Pulmonary artery endothelial cell (primary cell): Measurements from ENCODE around the gene CDC34. TPM values are rescaled to one million over a fixed set of nuclear protein-coding genes. Genes with fewer than 3 reads are reported as not detected.

Experiments
- DNase-seq: peaks from one replicate; pipeline ENCODE4 v3.0.0-alpha.2; 2011; ENCODE audit warnings: low read depth, low spot score
- total RNA-seq: library from RNA; depleted of rRNA; stranded (reverse); fragments of >200 nt; gene quantifications from 2 replicates; pipeline ENCODE4 v1.2.3, GENCODE V29; 2014

CDC34 gene
- total RNA-seq, 1 donor from 2014 or later, result 108 TPM

- DNase-seq, result no peak
Measured at GRCh38 chr19:541699-542098, 10.1 kb downstream of the CDC34 start.

DNA sequence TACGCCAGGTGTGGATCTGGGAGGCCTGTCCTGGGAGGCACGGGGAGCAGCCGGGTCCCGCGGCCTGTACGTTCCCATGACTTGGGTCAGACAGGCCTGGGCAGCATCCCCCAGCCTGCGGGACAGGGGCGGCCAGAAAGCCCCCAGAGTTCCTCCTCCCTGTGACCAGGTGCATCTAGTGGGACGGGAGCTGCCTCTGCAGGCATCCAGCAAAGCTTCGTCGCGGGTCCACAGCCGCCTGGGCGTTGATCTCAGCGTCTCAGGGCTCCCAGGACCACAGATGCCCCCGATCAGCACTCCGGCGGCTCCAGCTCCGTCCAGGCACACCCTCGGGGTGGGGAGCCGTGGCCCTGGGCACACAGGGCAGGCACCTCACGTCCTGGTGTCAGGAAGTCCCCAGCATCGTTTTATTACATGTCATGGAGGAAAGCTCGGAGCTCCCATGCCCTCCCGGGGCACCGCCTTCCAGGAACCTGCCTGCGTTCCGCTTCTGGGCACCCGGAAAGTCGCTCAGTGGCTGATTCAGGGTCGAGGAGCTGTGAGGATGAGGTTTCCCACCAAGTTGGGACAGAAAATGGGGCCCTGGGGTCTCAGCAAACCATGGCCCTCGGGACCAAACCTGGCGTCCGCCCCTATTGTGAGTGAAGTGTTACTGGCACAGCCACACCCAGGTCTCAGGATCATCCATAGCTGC lies 10.8 kb downstream of the CDC34 start:
- no peak for DNase-seq

DNA sequence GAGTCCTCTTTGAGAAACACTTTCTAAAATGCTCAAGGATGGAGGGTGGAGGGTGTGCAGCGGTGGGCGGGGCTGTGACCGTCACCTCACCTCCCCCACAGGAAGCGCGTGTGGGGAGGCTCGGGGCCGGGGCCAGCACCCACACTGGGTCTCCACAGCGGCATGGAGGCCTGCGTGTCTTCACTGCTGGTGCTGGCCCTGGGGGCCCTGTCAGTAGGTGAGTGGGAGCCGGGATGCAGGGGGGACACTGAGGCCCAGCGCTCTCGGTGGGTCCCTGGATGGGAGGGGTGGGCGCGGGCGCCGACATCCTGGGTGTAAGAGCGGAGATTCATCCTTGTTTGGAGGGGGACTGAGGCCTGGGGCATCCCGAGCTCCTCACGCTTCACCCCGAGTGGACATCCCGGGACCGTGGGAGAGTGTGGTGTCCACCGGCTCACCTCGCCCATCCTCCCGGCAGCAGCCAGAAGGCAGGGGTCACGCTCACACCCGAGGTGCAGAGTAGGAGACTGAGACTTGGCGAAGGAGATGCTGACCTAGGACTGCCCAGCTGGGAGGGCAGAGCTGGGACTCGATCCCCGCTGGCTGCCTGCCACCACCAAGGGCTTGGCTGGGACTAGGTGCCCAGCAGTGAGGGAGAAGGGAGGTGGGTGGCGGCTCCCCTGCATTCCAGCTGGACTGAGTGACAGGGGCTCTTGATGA lies 12.5 kb downstream of the CDC34 start, which contains the start of gene GZMM:
Gene GZMM, plus strand, starts transcription at position 144 of the 699 bp plus-strand sequence. Its CDS starts 19 bp downstream, at position 163.
- DNase-seq, result no peak

DNA sequence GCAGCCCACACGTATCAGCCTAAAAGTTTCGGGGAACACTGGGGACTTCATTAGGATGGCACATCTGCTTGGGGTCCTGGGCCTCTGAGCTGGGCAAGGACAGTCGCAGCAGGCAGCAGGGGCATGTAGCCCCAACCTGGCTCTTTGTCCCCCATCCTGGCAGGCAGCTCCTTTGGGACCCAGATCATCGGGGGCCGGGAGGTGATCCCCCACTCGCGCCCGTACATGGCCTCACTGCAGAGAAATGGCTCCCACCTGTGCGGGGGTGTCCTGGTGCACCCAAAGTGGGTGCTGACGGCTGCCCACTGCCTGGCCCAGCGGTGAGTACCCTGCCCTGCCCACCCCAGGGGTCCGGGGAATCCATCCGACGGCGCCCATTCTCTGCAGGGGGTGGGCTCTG lies 15.6 kb downstream of the CDC34 start:
- DNase-seq, result no peak

DNA sequence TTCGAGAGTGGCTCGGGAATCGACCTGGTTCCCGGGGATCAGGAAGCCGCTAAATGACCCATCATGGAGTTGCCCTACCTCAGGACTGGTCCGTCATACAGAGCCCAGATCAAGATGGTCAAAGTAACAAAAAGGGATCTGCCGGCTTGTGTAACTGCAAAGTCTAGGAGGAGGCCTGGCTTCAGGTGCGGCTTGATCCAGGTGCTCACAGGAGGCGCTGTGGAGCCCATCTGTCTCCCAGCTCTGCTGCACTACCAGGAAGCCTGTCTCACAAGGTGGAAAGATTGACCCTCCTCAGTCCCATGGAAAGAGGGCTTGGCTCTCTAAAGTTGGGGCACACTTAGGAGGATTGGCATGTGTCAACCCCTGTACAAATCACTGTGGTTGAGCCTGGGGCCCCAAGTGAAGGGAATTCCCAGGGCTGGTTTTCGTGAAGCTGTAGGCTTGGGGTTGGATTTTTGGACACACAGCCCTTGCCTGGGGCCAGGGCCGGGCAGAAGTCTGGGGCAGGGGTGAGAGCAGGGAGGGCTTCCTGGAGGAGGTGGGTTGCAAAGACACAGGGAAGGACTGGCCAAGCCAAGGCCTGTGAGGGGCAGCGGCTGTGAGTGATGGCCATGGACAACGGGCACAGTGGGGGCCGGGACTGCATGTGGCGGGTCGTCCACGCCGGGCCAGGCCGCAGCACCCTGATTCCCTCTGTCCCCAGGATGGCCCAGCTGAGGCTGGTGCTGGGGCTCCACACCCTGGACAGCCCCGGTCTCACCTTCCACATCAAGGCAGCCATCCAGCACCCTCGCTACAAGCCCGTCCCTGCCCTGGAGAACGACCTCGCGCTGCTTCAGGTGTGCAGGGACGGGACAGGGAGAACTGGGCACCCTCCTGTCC lies 16.5 kb downstream of the CDC34 start:
- no peak for DNase-seq

GRCh38 chr19:548886-549830 lies 17.6 kb downstream of the CDC34 start:
- no peak for DNase-seq

GRCh38 chr19:554817-555216 lies 23.3 kb downstream of the CDC34 start:
- DNase-seq, result no peak

- DNase-seq, result no peak
Measured at GRCh38 chr19:555474-555808, 23.9 kb downstream of the CDC34 start.

DNA sequence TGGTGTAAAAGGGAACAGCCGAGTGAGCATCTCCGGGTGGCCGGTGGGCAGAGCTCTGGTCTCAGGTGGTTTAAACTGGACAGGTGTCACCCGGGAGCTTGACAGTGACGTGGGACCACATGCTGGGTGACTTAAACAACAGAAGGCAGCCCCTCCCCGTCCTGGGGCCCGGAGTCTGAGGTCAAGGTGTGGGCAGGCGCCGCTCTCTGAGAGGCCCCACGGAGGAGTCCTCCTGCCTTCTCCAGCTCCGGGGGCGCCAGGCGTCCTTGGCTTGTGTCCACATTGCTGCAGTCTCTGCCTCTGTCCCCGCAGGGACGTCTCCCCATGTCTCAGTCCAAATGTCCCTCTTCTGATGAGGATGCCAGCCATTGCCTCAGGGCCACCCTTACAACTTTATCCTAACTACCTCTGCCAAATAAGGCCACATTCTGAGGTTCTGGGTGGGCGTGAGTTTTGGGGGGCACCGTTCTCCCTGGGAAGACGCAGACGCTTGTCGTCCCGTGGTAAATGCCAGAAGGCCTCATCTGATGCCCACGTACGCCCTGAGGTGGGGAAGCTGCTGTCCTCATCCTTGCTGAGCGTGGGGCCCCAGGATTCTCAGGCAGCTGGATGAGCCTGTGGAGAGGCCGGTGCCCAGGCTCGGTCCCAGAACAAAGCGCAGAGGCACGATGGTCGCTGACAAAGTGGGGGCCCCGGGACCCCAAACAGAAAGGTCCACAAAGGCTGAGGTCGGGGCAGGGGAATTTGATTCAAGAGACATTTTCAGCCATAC lies 25.2 kb downstream of the CDC34 start:
- no peak for DNase-seq

GRCh38 chr19:558770-559439 lies 27.3 kb downstream of the CDC34 start:
- DNase-seq, result no peak

GRCh38 chr19:560121-560520 lies 28.6 kb downstream of the CDC34 start:
- DNase-seq, result no peak

- DNase-seq, result no peak
Measured at GRCh38 chr19:566403-566802, 34.8 kb downstream of the CDC34 start.

DNA sequence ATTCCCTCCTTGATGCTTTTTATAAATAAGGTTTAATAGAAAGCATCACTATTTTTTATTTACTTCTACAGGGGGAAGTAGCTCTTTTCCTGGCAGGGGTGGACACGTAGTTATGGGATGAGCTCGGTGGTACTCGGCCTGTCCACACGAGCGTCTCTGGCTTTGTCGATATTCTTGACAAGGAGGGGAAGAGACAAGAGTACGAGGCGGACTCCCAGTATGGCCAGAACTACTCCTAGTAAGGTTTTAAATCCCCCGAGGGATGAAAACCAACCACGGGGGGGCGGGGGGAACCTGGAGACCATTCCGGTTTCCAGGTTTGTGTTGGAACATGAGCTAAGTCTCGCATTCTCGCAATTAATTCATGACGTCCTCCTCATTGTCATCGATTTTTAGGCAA lies 35.3 kb downstream of the CDC34 start:
- DNase-seq, result no peak

DNA sequence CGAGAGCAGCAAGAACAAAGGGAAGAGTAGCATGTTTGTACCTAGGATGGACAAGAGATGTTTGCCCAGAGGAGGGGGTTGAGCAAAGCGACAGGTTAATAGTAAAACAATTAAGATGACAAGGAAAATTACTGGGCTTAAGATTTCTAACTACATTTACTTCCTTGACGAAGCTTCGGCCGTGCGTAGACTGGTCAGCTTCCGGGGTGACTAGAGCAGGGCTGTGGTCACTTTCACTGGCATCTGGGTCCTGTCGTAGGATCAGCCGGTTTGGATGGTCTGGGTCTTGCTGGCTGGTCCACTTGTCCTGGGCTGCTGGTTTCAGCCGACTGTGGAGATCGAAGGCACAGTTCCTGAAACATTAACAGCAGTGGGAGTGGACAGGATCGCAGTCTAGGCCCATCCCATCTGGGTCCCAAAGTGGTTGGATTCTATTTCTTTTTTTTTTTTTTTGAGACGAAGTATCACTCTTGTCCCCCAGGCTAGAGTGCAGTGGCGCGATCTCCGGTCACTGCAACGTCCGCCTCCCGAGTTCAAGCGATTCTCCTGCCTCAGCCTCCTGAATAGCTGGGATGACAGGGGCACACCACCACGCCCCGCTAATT lies 35.8 kb downstream of the CDC34 start:
- DNase-seq, result no peak

DNA sequence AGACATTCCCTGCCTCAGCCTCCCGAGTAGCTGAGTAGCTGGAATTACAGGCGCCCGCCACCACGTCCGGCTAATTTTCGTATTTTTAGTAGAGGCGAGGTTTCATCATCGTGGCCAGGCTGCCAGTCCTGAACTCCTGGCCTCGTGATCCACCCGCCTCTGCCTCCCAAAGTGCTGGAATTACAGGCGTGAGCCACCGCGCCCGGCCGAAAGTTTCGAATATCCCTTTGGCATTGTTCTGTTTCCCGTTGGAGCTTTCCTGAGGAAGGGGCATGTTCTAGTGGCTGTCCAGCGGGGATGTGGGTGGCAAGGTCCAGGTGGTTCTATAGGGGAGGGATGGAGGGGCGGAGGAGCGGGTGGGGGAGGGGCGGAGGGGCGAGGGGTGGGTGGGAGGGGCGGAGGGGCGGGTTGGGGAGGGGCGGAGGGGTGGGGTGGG lies 38.7 kb downstream of the CDC34 start:
- no peak for DNase-seq

- no peak for DNase-seq
Measured at GRCh38 chr19:570937-571565, 39.5 kb downstream of the CDC34 start.

- DNase-seq, result no peak
Measured at GRCh38 chr19:571566-571974, 40.0 kb downstream of the CDC34 start.

DNA sequence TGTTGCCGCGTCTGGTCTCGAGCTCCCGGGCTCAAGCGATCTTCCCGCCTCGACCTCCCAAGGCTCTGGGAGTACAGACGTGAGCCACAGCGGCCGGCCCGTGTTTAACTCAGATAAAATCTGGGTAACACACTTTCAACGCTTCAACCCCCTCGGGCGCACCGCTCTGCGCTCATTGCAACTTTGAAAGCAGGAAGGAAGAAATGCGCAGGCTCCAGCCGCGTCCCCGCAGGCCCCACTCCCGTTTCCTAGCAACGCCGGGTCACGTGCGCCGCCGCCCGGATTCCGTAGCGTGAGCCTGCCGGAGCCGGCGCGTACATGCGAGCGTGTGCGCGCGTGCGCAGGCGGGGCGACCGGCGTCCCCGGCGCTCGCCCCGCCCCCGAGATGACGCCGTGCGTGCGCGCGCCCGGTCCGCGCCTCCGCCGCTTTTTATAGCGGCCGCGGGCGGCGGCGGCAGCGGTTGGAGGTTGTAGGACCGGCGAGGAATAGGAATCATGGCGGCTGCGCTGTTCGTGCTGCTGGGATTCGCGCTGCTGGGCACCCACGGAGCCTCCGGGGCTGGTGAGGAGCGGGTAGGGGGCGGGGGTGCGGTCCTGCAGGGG lies 40.7 kb downstream of the CDC34 start, which contains the start of gene BSG:
Gene BSG, plus strand, starts transcription at position 457 of the 603 bp plus-strand sequence. Its CDS starts 39 bp downstream, at position 496.
- peak; percentile 87 for DNase-seq
